Measurements from ENCODE around the gene IL2RA.

The IL2RA gene

DNA sequence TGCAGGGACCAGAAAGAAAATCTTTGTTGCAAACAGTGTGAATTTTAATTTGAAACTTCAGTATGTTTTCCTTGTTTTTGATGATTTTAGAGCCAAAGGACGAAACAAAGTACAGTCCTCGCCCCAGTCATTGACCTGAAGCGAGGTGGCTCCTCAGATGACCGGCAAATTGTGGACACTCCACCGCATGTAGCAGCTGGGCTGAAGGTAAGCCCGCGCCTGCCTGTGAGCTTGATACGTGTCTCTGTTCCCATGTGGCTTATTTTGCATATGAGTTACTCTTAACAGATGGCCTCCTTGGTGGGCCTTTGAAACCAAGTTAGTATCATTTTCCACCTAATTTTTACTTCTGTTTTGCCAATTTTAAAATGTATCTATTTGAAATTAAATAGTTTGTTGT is 39.0 kb upstream of the IL2RA start:
- H3K27ac ChIP-seq (replicated peaks; ENCODE audit: low read length) = no peak overlapping the region
- DNase-seq (ENCODE audit: low spot score) = no peak
- no peak overlapping the region for H3K23ac ChIP-seq (ENCODE audit: low read depth, low read length, poor library complexity)
- no peak overlapping the region for H3K4ac ChIP-seq (ENCODE audit: low read length)
- H4K8ac ChIP-seq (ENCODE audit: low read depth, low read length) = no peak overlapping the region
- peaks cover 0 to 2% of the 10 kb centered on the region in 2 donors for H3K9me3 ChIP-seq (replicated peaks in 1 of 2; ENCODE audit: control insufficient read depth in 2 of 2, insufficient read depth in 1 of 2, low read depth in 1 of 2, low read length in 2 of 2)
- H3K9ac ChIP-seq (ENCODE audit: low read depth, low read length, poor library complexity) = no peak overlapping the region
- H3K27me3 ChIP-seq (ENCODE audit: control insufficient read depth in 3 of 3, insufficient read depth in 3 of 3, low read depth in 1 of 3, low read length in 3 of 3) = no peaks in the 10 kb centered on the region
- H2AK5ac ChIP-seq (ENCODE audit: low read depth, low read length) = no peak overlapping the region
- H2AFZ ChIP-seq (ENCODE audit: low read length) = no peak overlapping the region
- H2BK5ac ChIP-seq (ENCODE audit: low read length) = no peak overlapping the region
- peaks cover 2% of the 10 kb centered on the region for H3K79me1 ChIP-seq (ENCODE audit: low read depth, low read length)
- no CpG with 5 or more reads among the region's 8 CpGs for WGBS, 2 donors (ENCODE audit: extremely low coverage in 2 of 2, insufficient read length in 2 of 2, insufficient replicate concordance in 1 of 2)
- no peak overlapping the region for H2BK12ac ChIP-seq (ENCODE audit: low read length)
- no peak overlapping the region for H4K91ac ChIP-seq (ENCODE audit: low read depth, low read length, poor library complexity)
- no peak overlapping the region for H2BK15ac ChIP-seq (ENCODE audit: low read length)
- no peaks in the 10 kb centered on the region for H3K4me1 ChIP-seq (ENCODE audit: control insufficient read depth in 2 of 2, insufficient read depth in 1 of 2, low read depth in 1 of 2, low read length in 2 of 2)
- H2BK120ac ChIP-seq (ENCODE audit: low read depth, low read length) = no peak overlapping the region
- no peak overlapping the region for H3K14ac ChIP-seq (ENCODE audit: low read length)
- no peak overlapping the region for H3K4me2 ChIP-seq (ENCODE audit: insufficient read depth, low read length, poor library complexity, severe bottlenecking)
- peaks cover 22 to 99% of the 10 kb centered on the region in 2 donors for H3K36me3 ChIP-seq (replicated peaks in 1 of 2; ENCODE audit: control insufficient read depth in 2 of 2, insufficient read depth in 2 of 2, low read length in 2 of 2)
- H3K4me3 ChIP-seq (ENCODE audit: low read length in 2 of 2) = no peak overlapping the region
- no peak overlapping the region for H3K18ac ChIP-seq (ENCODE audit: low read length)

DNA sequence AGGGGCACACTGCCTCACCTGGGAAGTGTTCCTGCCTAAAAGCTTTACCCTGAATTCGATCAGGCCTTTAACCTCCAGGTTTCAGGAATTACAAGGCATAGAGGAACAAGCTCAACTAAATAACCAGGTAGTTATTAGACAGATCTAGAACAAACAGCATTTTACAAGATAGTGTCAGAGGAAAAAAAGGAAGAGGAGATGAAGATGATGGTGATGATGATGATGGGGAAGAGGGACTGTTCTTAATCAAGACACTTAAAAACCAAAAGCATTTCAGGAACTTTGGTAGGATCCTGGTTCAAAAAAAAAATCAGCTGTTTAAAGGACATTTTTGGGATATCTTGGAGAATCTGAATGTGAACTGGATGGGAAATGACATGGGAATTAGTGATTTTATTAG is 38.2 kb upstream of the IL2RA start:
- Histone ChIP-seq H2AFZ (ENCODE audit: low read length) (no peak overlapping the region), H3K36me3 (replicated peaks in 1 of 2; ENCODE audit: control insufficient read depth in 2 of 2, insufficient read depth in 2 of 2, low read length in 2 of 2) (peaks cover 20 to 91% of the 10 kb centered on the region in 2 donors), H3K4me3 (ENCODE audit: low read length in 2 of 2) (no peak overlapping the region)

DNA sequence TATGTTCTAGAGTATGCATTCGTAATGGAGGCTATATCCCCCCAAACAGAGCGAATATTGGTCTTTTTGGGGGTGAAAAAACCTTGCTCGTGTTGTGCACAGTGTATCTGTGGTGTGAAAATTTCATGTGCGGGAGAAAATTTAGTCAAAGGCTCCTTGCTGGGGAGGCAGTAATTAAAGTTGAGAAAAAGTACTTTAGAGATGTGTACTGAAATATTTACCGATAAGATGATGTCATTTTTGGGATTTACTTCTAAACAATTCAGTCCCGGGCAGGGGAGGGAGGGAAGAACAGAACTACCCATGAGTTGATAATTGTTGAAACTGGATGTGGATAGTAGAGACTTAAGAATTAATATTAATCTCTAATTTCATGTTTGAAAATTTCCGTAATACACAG is 36.0 kb upstream of the IL2RA start:
- Histone ChIP-seq H3K27ac (replicated peaks; ENCODE audit: low read length) (no peak overlapping the region), H3K9ac (ENCODE audit: low read depth, low read length, poor library complexity) (no peak overlapping the region), H3K18ac (ENCODE audit: low read length) (no peak overlapping the region), H3K23ac (ENCODE audit: low read depth, low read length, poor library complexity) (no peak overlapping the region), H3K9me3 (replicated peaks in 1 of 2; ENCODE audit: control insufficient read depth in 2 of 2, insufficient read depth in 1 of 2, low read depth in 1 of 2, low read length in 2 of 2) (peaks cover 0 to 2% of the 10 kb centered on the region in 2 donors), H3K27me3 (ENCODE audit: control insufficient read depth in 3 of 3, insufficient read depth in 3 of 3, low read depth in 1 of 3, low read length in 3 of 3) (no peaks in the 10 kb centered on the region), H3K4ac (ENCODE audit: low read length) (no peak overlapping the region), H3K36me3 (replicated peaks in 1 of 2; ENCODE audit: control insufficient read depth in 2 of 2, insufficient read depth in 2 of 2, low read length in 2 of 2) (peaks cover 18 to 76% of the 10 kb centered on the region in 2 donors), H3K4me1 (ENCODE audit: control insufficient read depth in 2 of 2, insufficient read depth in 1 of 2, low read depth in 1 of 2, low read length in 2 of 2) (peaks cover 0 to 1% of the 10 kb centered on the region in 2 donors), H2BK15ac (ENCODE audit: low read length) (no peak overlapping the region), H3K79me1 (ENCODE audit: low read depth, low read length) (peaks cover 2% of the 10 kb centered on the region), H4K8ac (ENCODE audit: low read depth, low read length) (no peak overlapping the region), H3K4me2 (ENCODE audit: insufficient read depth, low read length, poor library complexity, severe bottlenecking) (no peak overlapping the region), H2AK5ac (ENCODE audit: low read depth, low read length) (no peak overlapping the region), H2AFZ (ENCODE audit: low read length) (no peak overlapping the region), H2BK12ac (ENCODE audit: low read length) (no peak overlapping the region), H2BK5ac (ENCODE audit: low read length) (no peak overlapping the region), H4K91ac (ENCODE audit: low read depth, low read length, poor library complexity) (no peak overlapping the region), H2BK120ac (ENCODE audit: low read depth, low read length) (no peak overlapping the region), H3K14ac (ENCODE audit: low read length) (no peak overlapping the region), H3K4me3 (ENCODE audit: low read length in 2 of 2) (no peak overlapping the region)
- WGBS, 2 donors (ENCODE audit: extremely low coverage in 2 of 2, insufficient read length in 2 of 2, insufficient replicate concordance in 1 of 2) = no CpG with 5 or more reads among the region's 7 CpGs
- DNase-seq (ENCODE audit: low spot score) = no peak

More for the DNA sequence above, 38.2 kb upstream of the IL2RA start:
- Histone ChIP-seq H4K8ac (ENCODE audit: low read depth, low read length) (no peak overlapping the region), H2BK120ac (ENCODE audit: low read depth, low read length) (no peak overlapping the region), H2BK5ac (ENCODE audit: low read length) (no peak overlapping the region), H3K18ac (ENCODE audit: low read length) (no peak overlapping the region), H2BK12ac (ENCODE audit: low read length) (no peak overlapping the region), H3K14ac (ENCODE audit: low read length) (no peak overlapping the region), H3K27me3 (ENCODE audit: control insufficient read depth in 3 of 3, insufficient read depth in 3 of 3, low read depth in 1 of 3, low read length in 3 of 3) (no peaks in the 10 kb centered on the region), H3K4me2 (ENCODE audit: insufficient read depth, low read length, poor library complexity, severe bottlenecking) (no peak overlapping the region), H3K23ac (ENCODE audit: low read depth, low read length, poor library complexity) (no peak overlapping the region), H2AK5ac (ENCODE audit: low read depth, low read length) (no peak overlapping the region), H3K9ac (ENCODE audit: low read depth, low read length, poor library complexity) (no peak overlapping the region), H3K79me1 (ENCODE audit: low read depth, low read length) (peaks cover 2% of the 10 kb centered on the region), H3K4me1 (ENCODE audit: control insufficient read depth in 2 of 2, insufficient read depth in 1 of 2, low read depth in 1 of 2, low read length in 2 of 2) (no peaks in the 10 kb centered on the region), H3K9me3 (replicated peaks in 1 of 2; ENCODE audit: control insufficient read depth in 2 of 2, insufficient read depth in 1 of 2, low read depth in 1 of 2, low read length in 2 of 2) (peaks cover 0 to 2% of the 10 kb centered on the region in 2 donors), H3K27ac (replicated peaks; ENCODE audit: low read length) (no peak overlapping the region), H3K4ac (ENCODE audit: low read length) (no peak overlapping the region), H2BK15ac (ENCODE audit: low read length) (no peak overlapping the region), H4K91ac (ENCODE audit: low read depth, low read length, poor library complexity) (no peak overlapping the region)
- DNase-seq (ENCODE audit: low spot score) = no peak
- no CpG with 5 or more reads among the region's 1 CpG for WGBS, 2 donors (ENCODE audit: extremely low coverage in 2 of 2, insufficient read length in 2 of 2, insufficient replicate concordance in 1 of 2)

- no peak overlapping the region for H2BK12ac ChIP-seq (ENCODE audit: low read length)
- no peak overlapping the region for H3K4me2 ChIP-seq (ENCODE audit: insufficient read depth, low read length, poor library complexity, severe bottlenecking)
- no peak overlapping the region for H3K4me3 ChIP-seq (ENCODE audit: low read length in 2 of 2)
- H2BK120ac ChIP-seq (ENCODE audit: low read depth, low read length) = no peak overlapping the region
- whole genome bisulfite sequencing, 2 donors (ENCODE audit: extremely low coverage in 2 of 2, insufficient read length in 2 of 2, insufficient replicate concordance in 1 of 2) = no CpG with 5 or more reads among the region's 5 CpGs
- H2BK5ac ChIP-seq (ENCODE audit: low read length) = no peak overlapping the region
- H3K79me1 ChIP-seq (ENCODE audit: low read depth, low read length) = peaks cover under 1% of the 10 kb centered on the region
- peaks cover 0 to under 1% of the 10 kb centered on the region in 2 donors for H3K9me3 ChIP-seq (replicated peaks in 1 of 2; ENCODE audit: control insufficient read depth in 2 of 2, insufficient read depth in 1 of 2, low read depth in 1 of 2, low read length in 2 of 2)
- no peak overlapping the region for H3K18ac ChIP-seq (ENCODE audit: low read length)
- no peak overlapping the region for H3K4ac ChIP-seq (ENCODE audit: low read length)
- no peaks in the 10 kb centered on the region for H3K27me3 ChIP-seq (ENCODE audit: control insufficient read depth in 3 of 3, insufficient read depth in 3 of 3, low read depth in 1 of 3, low read length in 3 of 3)
- no peak overlapping the region for H2AFZ ChIP-seq (ENCODE audit: low read length)
- H3K36me3 ChIP-seq (replicated peaks in 1 of 2; ENCODE audit: control insufficient read depth in 2 of 2, insufficient read depth in 2 of 2, low read length in 2 of 2) = peaks cover 12 to 75% of the 10 kb centered on the region in 2 donors
- no peak overlapping the region for H3K27ac ChIP-seq (replicated peaks; ENCODE audit: low read length)
- DNase-seq (ENCODE audit: low spot score) = no peak
- H3K14ac ChIP-seq (ENCODE audit: low read length) = no peak overlapping the region
- no peak overlapping the region for H2AK5ac ChIP-seq (ENCODE audit: low read depth, low read length)
- no peak overlapping the region for H4K8ac ChIP-seq (ENCODE audit: low read depth, low read length)
- no peak overlapping the region for H4K91ac ChIP-seq (ENCODE audit: low read depth, low read length, poor library complexity)
- H2BK15ac ChIP-seq (ENCODE audit: low read length) = no peak overlapping the region
- H3K23ac ChIP-seq (ENCODE audit: low read depth, low read length, poor library complexity) = no peak overlapping the region
- no peak overlapping the region for H3K9ac ChIP-seq (ENCODE audit: low read depth, low read length, poor library complexity)
- H3K4me1 ChIP-seq (ENCODE audit: control insufficient read depth in 2 of 2, insufficient read depth in 1 of 2, low read depth in 1 of 2, low read length in 2 of 2) = peaks cover 0 to 1% of the 10 kb centered on the region in 2 donors
Measured at GRCh38 chr10:6097063-6097462, 34.9 kb upstream of the IL2RA start.
